GF-D8 (cell line): ENCODE data around the gene DCAF10.
"Not testable (repeated sequence)": the region's sequence is repeated elsewhere in the genome, so short reads cannot be mapped to it uniquely, and the experiment has no call there.

Source experiments
- DNase-seq: peaks from one replicate; lab custom pipeline; 2025; lab: John Stamatoyannopoulos, UW

The DCAF10 gene

DNA sequence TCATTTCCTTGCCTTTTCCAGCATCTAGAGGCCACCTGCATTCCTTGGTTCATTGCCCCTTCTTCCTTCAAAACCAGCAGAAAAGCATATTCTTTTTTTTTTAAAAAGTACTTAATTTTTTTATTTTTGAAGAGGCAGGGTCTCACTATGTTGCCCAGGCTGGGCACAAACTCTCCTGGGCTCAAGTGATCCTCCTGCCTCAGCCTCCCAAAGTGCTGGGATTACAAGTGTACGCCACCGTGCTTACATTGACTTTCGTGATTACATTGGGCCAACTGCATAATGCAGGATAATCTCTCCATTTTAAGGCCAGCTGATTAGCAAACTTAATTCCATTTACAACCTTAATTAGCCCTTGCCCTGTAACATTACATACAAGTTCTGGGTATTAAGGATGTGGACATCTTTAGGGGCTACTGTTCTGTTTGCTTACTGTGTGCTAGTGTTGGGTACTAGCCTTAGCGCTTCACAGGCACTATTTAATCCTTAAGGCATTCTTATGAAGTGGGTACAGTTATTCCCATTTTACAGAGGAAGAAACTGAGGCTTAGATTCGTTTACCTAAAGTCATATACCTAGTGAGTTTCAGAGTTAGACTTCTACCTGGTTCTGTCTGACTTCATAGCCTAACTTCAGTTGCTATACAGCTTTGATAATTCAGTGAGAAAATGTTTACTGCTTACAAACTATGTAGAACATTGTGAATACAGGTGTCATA is 69.6 kb downstream of the DCAF10 start:
- DNase-seq = no peak

DNA sequence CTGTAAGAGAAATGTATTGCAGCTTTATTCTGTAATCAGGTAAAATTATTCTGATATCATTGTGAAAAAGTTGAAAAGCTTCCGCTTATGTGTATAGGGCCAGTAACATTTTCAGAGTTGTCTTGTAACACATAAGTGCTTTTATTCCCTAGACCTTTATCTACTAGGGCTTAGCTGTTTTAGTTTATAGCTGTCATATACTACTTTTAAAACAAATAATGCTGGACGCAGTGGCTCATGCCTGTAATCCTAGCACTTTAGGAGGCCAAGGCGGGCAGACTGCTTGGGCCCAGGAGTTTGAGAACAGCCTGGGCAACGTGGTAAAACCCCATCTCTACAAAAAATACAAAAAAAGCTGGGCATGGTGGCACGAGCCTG is 70.2 kb downstream of the DCAF10 start:
- DNase-seq = no peak

DNA sequence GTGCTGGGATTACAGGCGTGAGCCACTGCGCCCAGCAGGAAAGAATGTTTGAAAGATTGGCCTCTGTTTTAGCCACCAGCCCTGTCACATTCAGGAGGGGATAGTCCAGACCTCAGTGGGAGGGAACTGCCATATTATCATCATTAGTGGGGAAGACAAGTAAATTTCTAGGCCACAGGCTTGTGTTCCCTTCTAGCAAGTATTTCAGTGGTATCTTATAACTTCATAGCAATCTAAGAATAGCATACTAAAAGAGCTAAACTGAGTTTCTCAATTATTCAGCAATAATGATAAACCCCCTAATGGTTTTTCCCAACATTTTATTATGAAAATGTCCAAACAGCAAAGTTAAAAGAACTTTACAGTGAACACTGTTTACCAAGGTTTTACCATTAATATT is 73.4 kb downstream of the DCAF10 start:
- DNase-seq = no peak

GRCh38 chr9:37876376-37876775 is 75.8 kb downstream of the DCAF10 start:
- no peak for DNase-seq

GRCh38 chr9:37880916-37881479 is 80.4 kb downstream of the DCAF10 start:
- no peak for DNase-seq

GRCh38 chr9:37887977-37888583 is 87.5 kb downstream of the DCAF10 start:
- DNase-seq = peak; percentile 47

DNA sequence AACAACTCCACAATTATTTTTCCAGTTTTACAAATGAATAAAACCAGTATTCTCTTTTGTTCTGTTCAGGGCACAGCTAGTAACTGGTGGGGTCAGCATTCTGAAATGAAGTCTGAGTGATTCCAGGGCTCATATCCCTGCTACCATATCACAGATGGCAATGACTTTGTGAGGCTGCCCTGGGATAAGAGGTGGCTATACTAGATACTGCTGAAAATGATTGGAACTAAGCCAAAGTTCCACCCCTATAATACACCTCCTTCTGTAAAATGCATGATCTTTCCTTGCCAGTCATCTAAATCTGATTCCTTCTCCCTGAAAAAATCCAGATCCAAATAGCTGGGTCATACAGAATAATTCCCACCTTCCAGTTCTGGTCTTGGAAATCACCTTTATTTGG is 88.9 kb downstream of the DCAF10 start:
- no peak for DNase-seq

DNA sequence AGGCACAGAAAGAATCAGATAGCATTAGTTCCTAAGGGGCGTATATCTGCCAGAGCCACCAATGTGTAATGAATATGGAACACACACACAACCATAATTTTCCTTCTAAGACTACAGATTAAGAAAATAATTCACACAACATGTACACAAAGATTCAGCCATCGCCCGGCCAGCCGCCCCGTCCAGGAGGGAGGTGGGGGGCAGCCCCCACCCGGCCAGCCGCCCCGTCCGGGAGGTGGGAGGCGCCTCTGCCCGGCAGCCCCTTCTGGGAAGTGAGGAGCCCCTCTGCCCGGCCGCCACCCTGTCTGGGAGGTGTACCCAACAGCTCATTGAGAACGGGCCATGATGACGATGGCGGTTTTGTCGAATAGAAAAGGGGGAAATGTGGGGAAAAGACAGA is 90.4 kb downstream of the DCAF10 start:
- not testable (repeated sequence) for DNase-seq

- DNase-seq = no peak
Measured at GRCh38 chr9:37892063-37892462, 91.5 kb downstream of the DCAF10 start.

GRCh38 chr9:37897665-37898064 is 97.1 kb downstream of the DCAF10 start:
- no peak for DNase-seq

GRCh38 chr9:37899041-37899440 is 98.4 kb downstream of the DCAF10 start:
- DNase-seq = no peak

GRCh38 chr9:37902131-37902530 is 101.5 kb downstream of the DCAF10 start:
- DNase-seq = no peak

GRCh38 chr9:37902796-37903646 is 102.4 kb downstream of the DCAF10 start:
- DNase-seq = no peak

DNA sequence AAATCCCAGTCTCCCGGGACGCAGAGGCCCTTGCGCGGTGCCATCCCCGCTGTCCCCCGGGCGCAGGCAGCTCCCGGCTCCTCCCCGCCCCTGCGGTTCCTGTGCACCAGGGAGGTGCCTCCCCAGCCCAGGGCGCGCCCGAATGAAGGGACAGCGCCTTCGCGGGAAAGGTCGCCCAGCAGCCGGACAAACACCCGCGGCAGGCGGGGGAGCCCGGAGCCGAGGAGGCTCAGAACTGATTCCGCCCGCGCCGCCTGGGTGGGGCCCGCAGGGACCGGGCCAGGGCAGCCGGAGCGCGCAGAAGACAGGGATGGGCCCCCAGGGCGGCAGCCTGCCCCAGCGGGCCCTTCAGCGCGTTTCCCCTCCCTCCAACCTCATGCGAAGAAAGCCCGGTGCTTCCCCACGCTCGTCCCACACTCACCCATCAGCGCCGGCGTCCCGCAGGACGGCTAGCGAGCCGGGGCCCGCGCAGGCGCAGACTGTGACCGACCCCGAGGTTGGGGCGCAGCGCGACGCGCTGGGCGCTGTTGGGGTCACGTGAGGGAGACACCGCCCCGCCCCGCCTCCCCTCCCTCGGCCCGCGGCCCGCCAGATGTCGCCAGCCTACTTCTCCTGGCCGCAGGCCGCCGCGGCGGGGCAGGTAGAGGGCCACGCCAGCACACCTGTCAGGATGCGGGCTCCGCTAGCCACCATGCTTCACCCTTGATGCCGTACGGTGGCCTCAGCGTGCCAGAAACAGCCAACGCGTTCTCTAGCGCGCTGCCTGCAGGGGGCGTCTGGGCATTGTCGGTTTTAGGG is 103.2 kb downstream of the DCAF10 start, which contains the start of gene SLC25A51:
Gene SLC25A51 (minus strand): TSS at position 481 of the 798 bp plus-strand sequence. CDS start 15,577 bp downstream, outside the sequence.
- DNase-seq = peak; percentile 72

DNA sequence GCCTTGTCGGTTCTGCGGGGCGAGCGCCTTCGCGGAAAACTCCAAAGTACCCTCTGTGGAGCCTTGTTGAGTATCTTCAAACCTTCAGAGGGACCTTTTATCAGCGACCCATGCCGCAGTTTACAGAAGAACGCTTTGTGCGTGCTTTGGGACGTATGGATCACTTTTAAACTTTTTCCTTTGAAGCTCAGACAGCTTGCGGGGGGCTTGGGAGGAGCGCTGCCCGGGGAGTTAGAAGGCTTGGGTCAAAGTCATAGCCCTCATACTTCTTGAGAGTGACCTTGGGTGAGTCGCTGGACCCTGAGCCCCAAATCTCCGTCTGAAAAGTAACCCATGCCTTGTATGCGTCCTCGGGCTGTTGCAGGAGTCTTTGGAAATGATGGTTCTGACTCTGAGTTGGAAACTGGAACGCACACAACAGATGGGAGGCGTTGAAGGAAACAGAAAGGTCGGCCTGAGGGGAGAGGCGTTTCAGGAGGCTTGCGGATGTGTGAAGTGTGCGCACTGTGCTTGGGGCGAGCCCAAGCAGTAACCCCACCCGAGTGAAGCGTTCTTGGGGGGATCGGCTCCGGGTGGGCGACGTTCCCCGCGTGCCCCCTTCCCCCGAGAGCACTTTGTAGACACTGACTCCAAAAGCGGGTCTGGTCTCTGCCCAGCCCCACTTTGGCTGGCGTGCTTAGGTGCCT is 104.0 kb downstream of the DCAF10 start:
- no peak for DNase-seq

DNA sequence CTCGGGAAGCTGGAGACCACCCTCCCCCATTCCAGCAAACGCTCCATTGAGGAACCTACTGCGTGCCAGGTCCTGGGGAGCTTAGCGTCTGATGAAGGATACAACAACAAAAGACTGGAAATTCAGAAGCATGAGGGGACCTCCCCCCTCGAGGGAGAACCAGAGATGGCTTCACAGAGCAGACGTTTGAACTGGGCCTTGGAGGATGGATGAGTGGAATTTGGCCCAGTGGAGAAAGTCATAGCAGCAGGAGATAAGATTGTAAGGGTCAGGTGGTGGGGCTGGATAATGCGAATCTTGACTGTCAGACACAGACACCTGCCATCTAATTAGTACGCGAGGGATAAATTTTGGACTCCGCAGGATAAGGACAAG is 104.5 kb downstream of the DCAF10 start:
- DNase-seq = no peak

GRCh38 chr9:37905776-37906175 is 105.2 kb downstream of the DCAF10 start:
- DNase-seq = no peak

GRCh38 chr9:37906312-37907239 is 106.0 kb downstream of the DCAF10 start:
- no peak for DNase-seq

DNA sequence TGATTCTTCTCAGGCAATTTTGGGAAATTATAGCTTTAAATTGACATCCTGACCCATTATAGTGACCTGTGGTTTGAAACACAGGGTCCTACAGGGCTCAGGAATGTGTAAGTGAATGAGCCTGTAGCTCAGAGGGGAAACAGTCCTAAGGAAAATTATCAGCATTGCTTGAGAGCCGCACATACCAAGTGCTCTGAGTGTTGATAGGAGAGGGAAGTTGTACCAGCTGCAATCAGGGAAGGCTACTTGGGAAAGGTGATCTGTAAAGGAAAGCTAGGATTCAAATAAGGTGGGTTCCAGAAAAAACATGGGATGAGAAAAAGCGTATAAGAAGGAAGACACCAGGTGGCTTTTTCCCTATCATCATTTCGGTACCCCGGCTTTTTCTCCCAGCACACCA is 107.7 kb downstream of the DCAF10 start:
- DNase-seq = no peak

DNA sequence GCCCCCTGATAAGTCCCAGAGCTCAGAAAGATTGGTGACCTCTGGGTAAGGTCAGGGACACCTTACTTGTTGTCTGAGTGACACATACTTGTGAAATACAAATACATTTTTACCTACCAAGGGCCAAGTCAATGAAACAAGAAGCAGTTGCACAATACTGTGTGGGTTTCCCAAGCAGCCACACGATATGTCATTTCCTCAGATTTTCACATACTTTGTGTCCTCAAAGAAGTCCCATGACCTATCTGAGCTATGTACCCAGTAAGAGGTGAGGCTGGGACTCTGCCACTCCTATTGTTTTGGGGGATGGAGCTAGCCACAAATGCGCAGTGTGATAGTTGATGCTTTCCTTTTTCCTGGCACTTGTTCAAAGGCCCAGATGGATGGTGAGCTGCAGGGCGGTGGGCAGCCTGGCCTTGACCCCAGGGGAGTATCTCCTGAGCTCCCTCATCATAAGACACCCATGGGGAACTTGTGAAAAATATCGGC is 108.1 kb downstream of the DCAF10 start:
- peak; percentile 83 for DNase-seq
